ENCODE measurements around the gene GPR21. TPM values are rescaled to one million over a fixed set of nuclear protein-coding genes. Genes with fewer than 3 reads are reported as not detected.
A peak's percentile ranks its signal among the peaks of the same experiment; 100 is the strongest.

GPR21 gene
- total and polyA plus RNA-seq, 8 donors: 7.0 TPM; not detected in 7

DNA sequence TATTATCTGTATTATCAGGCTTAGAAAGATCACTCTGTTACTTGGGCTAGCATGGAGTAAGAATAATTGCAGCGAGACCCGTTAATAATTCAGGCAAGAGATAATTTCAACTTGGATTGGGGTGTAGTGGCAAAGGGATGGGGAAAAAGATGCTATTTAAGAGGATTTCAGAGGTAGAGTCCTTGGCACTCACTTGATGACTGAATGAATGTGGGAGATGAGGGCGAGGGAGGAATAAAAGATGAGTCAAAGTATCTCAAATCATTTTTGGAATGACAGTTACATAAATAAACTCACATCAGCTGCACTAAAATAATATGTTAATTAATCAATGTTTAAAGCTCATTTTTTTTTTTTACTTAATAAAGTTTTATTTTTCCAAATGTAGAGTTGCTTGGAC is 4.5 kb upstream of the GPR21 start:
- 97 to 99% (median 97%) methylated on average over 3 of the region's 3 CpGs for WGBS, 5 donors
- TF ChIP-seq POLR2A (IDR thresholded peaks at IDR 0.05) (no peak), POLR2AphosphoS5 (IDR thresholded peaks at IDR 0.05) (no peak), EP300 (IDR thresholded peaks at IDR 0.05) (no peak), CTCF (IDR thresholded peaks at IDR 0.05) (no peak)

GRCh38 chr9:123031963-123032362 is 1.5 kb upstream of the GPR21 start:
- H3K27ac ChIP-seq: no peak overlapping the region
- no peaks in the 10 kb centered on the region for H3K27me3 ChIP-seq
- H3K9me3 ChIP-seq: no peaks in the 10 kb centered on the region
- intact Hi-C loops (cut with DNase I; ENCODE audit: low total_unique reads): no loop called here
- H3K4me3 ChIP-seq: no peak overlapping the region
- WGBS, 5 donors: 79 to 90% (median 85%) methylated on average over 1 of the region's 1 CpG
- no peak for DNase-seq
- no peak for TF ChIP-seq POLR2A (IDR thresholded peaks at IDR 0.05)
- no peak for TF ChIP-seq POLR2AphosphoS5 (IDR thresholded peaks at IDR 0.05)
- no peak for TF ChIP-seq CTCF (IDR thresholded peaks at IDR 0.05)
- TF ChIP-seq EP300 (IDR thresholded peaks at IDR 0.05): no peak
- peaks cover 0 to 62% (median 28%) of the 10 kb centered on the region in 4 donors for H3K4me1 ChIP-seq
- H3K36me3 ChIP-seq: peaks cover 11 to 38% (median 23%) of the 10 kb centered on the region in 4 donors

More for the DNA sequence above, 4.5 kb upstream of the GPR21 start:
- intact Hi-C loops (cut with DNase I; ENCODE audit: low total_unique reads): no loop called here
- DNase-seq: no peak
- Histone ChIP-seq H3K4me3 (no peak overlapping the region), H3K9me3 (no peaks in the 10 kb centered on the region), H3K36me3 (peaks cover 0 to 31% (median 18%) of the 10 kb centered on the region in 4 donors), H3K27ac (no peak overlapping the region), H3K27me3 (no peaks in the 10 kb centered on the region), H3K4me1 (peaks cover 0 to 45% (median 17%) of the 10 kb centered on the region in 4 donors)

- peaks cover 0 to 65% (median 30%) of the 10 kb centered on the region in 4 donors for H3K4me1 ChIP-seq
- peak overlapping the region in 2 of 5 donors; percentile 33 to 51 for H3K27ac ChIP-seq
- WGBS, 5 donors: 60 to 80% (median 70%) methylated on average over 8 of the region's 8 CpGs
- peaks cover 11 to 31% (median 18%) of the 10 kb centered on the region in 4 donors for H3K36me3 ChIP-seq
- H3K4me3 ChIP-seq: peak overlapping the region in 3 of 4 donors; percentile 12 to 31 (median 19)
- TF ChIP-seq POLR2A (IDR thresholded peaks at IDR 0.05) (no peak), POLR2AphosphoS5 (IDR thresholded peaks at IDR 0.05) (no peak), CTCF (IDR thresholded peaks at IDR 0.05) (no peak), EP300 (IDR thresholded peaks at IDR 0.05) (no peak)
- H3K27me3 ChIP-seq: no peaks in the 10 kb centered on the region
- intact Hi-C loops (cut with DNase I; ENCODE audit: low total_unique reads): no loop called here
- peak in 1 of 2 donors; percentile 37 for DNase-seq
- no peaks in the 10 kb centered on the region for H3K9me3 ChIP-seq
Measured at GRCh38 chr9:123033864-123034601, 566 bp downstream of the GPR21 start.

DNA sequence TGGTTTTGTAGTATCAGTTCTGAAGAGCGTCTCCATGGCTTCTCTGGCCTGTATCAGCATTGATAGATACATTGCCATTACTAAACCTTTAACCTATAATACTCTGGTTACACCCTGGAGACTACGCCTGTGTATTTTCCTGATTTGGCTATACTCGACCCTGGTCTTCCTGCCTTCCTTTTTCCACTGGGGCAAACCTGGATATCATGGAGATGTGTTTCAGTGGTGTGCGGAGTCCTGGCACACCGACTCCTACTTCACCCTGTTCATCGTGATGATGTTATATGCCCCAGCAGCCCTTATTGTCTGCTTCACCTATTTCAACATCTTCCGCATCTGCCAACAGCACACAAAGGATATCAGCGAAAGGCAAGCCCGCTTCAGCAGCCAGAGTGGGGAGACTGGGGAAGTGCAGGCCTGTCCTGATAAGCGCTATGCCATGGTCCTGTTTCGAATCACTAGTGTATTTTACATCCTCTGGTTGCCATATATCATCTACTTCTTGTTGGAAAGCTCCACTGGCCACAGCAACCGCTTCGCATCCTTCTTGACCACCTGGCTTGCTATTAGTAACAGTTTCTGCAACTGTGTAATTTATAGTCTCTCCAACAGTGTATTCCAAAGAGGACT is 1.5 kb downstream of the GPR21 start:
- 84 to 89% (median 87%) methylated on average over 13 of the region's 13 CpGs for WGBS, 5 donors
- peaks cover 0 to 75% (median 37%) of the 10 kb centered on the region in 4 donors for H3K4me1 ChIP-seq
- H3K9me3 ChIP-seq: no peaks in the 10 kb centered on the region
- no peak for TF ChIP-seq POLR2AphosphoS5 (IDR thresholded peaks at IDR 0.05)
- TF ChIP-seq CTCF (IDR thresholded peaks at IDR 0.05): no peak
- TF ChIP-seq POLR2A (IDR thresholded peaks at IDR 0.05): no peak
- TF ChIP-seq EP300 (IDR thresholded peaks at IDR 0.05): no peak
- H3K27me3 ChIP-seq: no peaks in the 10 kb centered on the region
- H3K4me3 ChIP-seq: peak overlapping the region in 2 of 4 donors; percentile 15 to 19
- intact Hi-C loops (cut with DNase I; ENCODE audit: low total_unique reads): no loop called here
- peaks cover 11 to 22% (median 16%) of the 10 kb centered on the region in 4 donors for H3K36me3 ChIP-seq
- no peak for DNase-seq
- H3K27ac ChIP-seq: peak overlapping the region in 3 of 5 donors; percentile 1 to 51 (median 33)

Measured in stomach (tissue), 9 donors.